HG02884 (cell line): ENCODE results near the gene WDFY3.
"Not testable (repeated sequence)": the region's sequence is repeated elsewhere in the genome, so short reads cannot be mapped to it uniquely, and the experiment has no call there.

ENCODE experiments used
- ATAC-seq: cut with Tn5 transposase; IDR thresholded peaks from one replicate; pipeline ENCODE4 v1.9.1; 2021; ENCODE audit warnings: mild to moderate bottlenecking, moderate library complexity; ENCODE audit not compliant: unreplicated experiment

The WDFY3 gene

GRCh38 chr4:84726356-84726755 lies 240.1 kb downstream of the WDFY3 start:
- ATAC-seq, result no peak

GRCh38 chr4:84722720-84723119 lies 243.8 kb downstream of the WDFY3 start:
- ATAC-seq, result no peak

GRCh38 chr4:84719115-84719514 lies 247.4 kb downstream of the WDFY3 start:
- ATAC-seq, result no peak

- ATAC-seq, result no peak
Measured at GRCh38 chr4:84718699-84719098, 247.8 kb downstream of the WDFY3 start.

GRCh38 chr4:84710548-84710947 lies 255.9 kb downstream of the WDFY3 start:
- no peak for ATAC-seq

DNA sequence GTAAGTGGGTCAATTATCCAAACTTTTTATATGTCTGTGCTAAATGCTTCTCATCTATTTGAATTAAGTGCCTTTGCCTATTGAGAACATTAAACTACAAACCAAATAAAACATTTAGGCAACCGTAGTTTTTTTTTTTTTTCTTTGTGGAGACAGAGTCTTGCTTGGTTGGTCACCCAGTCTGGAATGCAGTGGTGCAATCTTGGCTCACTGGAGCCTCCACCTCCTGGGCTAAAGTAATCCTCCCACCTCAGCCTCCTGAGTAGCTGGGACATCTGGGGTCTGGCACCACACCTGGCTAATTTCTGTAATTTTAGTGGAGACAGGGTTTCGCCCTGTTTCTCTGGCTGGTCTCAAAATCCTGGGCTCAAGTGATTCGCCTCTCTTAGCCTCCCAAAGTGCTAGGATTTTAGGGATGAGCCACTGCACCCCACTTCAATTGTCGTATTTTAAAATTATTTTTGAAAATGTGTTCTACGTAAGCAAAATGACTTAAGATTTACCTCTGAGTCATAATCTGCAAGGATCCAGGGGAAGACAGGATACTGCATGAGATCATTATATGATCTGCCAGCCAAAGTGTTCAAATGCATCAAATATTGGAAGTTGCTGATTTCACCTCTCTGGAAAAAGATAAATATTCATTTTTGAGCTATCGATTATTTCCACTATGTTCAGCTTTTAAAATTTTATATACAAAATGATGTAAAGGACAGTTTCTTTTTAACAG lies 257.9 kb downstream of the WDFY3 start:
- ATAC-seq, result no peak

DNA sequence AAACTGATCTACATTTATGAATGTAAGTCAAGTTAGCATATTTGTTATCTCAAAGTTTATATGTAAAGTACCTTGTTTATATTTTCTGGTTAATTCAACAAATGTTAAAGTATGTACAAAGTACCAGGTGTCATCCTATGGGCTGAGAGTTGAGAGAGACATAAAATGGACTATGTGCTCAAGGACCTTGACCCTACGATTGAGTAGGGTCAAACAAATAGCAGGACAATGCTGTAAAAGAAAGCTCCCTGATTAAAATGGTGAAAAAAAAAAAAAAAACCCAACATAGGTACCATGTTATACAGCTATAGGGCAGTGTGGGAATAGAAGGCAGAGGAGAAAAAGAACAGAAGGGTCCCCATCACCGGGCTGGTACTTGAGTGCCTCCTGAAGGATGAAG lies 260.2 kb downstream of the WDFY3 start:
- no peak for ATAC-seq

DNA sequence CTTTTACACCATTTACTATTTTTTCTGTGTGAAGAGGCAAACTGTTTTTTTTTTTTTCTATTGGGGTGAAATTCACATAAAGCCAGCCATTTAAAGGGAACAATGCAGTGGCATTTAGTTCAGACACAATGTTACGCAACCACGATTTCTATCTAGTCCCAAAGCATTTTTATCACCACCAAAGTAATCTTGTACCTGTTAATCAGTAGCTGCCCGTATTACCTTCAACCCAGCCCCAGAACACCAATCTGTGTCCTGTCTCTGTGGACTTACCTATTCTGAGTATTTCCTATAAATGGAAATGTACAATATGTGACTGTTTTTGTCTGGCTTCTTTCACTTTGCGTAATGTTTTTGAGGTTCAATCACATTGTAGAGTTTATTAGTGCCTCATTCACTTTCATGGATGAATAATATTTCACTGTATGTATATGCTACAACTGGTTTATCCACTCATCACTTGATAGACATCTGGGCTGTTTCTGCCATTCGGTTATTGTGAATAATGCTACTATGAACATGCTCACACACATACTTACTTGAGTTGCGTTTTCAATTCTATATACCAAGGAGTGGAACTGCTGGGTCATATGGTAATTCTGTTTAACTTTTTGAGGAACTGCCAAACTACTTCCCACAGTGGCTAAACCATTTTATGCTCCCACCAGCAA lies 267.4 kb downstream of the WDFY3 start:
- ATAC-seq, result no peak

- no peak for ATAC-seq
Measured at GRCh38 chr4:84697615-84698201, 268.8 kb downstream of the WDFY3 start.

DNA sequence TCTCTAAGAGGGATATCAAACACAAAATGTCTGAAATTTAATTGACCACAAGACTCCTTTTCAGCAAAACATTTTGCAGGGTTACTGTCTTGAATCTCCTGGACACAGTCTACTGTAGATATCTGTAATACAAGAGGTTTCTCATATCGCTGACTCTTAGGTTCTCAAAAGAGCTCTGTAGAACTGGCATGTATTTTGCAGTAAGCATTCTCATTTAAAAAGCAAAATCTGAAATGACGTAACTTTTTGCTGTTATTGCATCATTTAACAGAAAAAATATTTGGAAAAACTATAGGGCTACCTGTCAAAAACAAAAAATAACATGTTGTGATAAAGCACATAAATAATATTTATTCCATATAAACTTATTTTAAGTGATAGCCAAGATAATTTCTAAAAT lies 269.3 kb downstream of the WDFY3 start:
- no peak for ATAC-seq

- no peak for ATAC-seq
Measured at GRCh38 chr4:84691800-84692199, 274.7 kb downstream of the WDFY3 start.

DNA sequence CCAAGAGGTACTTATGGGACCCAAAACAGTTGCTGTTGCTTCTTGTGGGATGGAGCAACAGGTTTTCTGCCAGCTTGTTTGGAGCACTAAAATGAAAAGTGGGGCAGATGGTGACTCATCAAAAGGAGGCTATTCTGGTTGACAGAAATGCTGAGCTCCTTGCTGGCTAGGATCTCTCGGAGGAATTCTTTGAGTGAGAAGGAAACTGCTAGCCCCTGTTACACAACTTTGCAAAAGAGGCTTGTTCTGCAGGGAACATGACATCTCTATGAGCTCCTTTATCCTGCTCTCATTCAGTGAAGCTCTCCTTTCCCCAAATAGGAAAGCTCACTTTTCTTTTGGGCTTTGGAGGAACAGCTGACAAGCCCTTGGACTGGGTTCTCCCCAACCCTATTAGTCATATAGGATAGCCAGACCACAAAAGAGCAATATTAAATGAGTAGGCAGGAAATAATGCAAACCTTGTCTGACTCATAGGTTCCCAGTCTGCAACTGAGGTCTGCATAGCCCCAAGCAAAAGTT lies 275.3 kb downstream of the WDFY3 start:
- no peak for ATAC-seq

- ATAC-seq, result no peak
Measured at GRCh38 chr4:84690481-84690880, 276.0 kb downstream of the WDFY3 start.

GRCh38 chr4:84689197-84689596 lies 277.3 kb downstream of the WDFY3 start:
- ATAC-seq, result no peak

DNA sequence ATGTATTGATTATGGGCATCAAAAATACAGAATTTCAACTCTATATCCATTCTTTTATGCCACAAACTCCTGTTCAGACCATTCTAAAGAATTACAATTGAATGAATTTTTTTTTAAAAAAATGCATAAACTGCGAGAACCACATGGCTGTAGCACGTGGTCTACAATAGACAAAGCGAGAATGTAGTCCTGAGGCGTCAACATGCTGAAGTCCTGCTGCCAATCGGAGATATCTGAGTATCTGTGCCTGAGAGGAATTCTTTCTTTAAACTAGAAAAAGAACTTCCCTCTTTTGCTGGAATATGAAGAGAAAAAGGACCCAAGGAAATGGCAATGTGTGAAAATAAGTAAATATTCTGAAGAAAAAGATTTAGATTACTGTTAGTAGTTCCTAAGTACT lies 277.9 kb downstream of the WDFY3 start:
- ATAC-seq, result no peak

- ATAC-seq, result no peak
Measured at GRCh38 chr4:84685105-84685504, 281.4 kb downstream of the WDFY3 start.

GRCh38 chr4:84684361-84684760 lies 282.1 kb downstream of the WDFY3 start:
- no peak for ATAC-seq

DNA sequence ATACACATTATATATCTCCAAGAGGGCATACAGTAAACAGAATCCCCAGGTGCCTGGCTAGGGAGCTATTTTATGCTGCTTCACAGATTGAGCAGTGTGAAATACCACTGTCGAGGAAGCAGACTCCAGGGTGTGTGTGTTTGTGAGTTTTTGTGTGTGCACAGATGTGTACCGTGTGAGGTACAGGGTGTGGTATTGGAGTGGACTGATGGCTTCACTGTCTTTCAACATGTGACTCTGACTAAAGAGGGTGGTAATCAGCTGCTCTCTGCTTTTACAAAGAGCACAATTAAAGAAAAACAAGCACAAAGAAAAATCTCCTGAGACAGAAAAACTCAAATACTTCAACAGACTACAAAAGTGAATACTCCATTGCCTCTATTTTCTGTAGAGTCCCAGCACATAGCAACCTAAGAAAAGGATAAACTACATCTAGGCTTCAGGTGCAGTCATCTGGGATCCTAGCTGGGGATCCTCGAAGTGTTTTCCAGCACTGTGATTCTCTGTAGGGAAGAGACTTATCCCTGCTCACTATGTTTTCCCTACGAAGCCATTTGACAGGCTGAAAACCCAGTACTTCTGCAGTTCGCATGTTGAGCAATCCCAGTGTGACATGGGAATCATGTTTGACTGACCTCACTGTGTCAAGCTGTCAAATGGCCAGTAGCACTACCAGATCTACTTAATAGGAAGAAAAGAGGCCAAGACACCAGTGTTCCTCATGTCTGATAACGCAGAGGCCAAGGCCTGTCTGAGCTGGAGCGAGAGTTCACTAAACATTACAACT lies 283.2 kb downstream of the WDFY3 start:
- no peak for ATAC-seq

GRCh38 chr4:84682661-84683060 lies 283.8 kb downstream of the WDFY3 start:
- ATAC-seq, result not testable (repeated sequence)

GRCh38 chr4:84681486-84682274 lies 284.8 kb downstream of the WDFY3 start:
- no peak for ATAC-seq
